GM18499 (cell line): Measurements from ENCODE around the gene MEIOSIN.
A peak's percentile ranks its signal among the peaks of the same experiment; 100 is the strongest.

Experiments
- ATAC-seq: cut with Tn5 transposase; IDR thresholded peaks from one replicate; pipeline ENCODE4 v1.9.1; 2021; ENCODE audit warnings: moderate number of reproducible peaks; ENCODE audit not compliant: insufficient read depth, unreplicated experiment

Gene MEIOSIN

DNA sequence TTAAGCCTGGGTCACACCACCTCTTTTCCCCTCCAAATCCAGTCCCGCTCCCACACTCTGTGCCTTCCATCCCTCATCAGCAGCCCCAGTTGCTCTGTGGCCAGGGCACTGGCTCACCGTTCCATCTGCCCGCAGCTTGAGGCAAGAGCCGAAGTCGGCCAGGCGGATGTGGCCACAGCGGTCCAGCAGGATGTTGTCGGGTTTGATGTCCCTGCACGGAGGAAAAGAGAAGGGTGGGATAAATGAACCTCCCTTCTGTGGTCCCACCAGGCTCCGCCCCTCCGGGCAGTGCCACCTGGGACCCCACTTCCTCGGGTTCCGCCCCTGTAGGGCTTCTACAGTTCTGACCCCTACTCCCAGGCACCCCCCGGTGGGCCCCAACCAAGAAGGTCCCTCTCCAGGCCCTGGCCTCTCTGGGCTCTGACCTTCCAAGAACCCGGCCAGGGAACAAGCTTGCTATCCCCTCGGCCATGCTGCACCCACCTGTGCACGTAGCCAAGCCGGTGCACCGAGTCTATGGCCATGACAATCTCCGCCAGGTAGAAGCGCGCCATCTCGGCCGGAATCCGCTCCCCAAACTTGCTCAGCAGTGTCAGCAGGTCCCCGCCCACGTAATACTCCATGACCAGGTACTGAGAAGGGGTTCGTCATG, 44.9 kb downstream of the MEIOSIN start:
- ATAC-seq, result no peak

DNA sequence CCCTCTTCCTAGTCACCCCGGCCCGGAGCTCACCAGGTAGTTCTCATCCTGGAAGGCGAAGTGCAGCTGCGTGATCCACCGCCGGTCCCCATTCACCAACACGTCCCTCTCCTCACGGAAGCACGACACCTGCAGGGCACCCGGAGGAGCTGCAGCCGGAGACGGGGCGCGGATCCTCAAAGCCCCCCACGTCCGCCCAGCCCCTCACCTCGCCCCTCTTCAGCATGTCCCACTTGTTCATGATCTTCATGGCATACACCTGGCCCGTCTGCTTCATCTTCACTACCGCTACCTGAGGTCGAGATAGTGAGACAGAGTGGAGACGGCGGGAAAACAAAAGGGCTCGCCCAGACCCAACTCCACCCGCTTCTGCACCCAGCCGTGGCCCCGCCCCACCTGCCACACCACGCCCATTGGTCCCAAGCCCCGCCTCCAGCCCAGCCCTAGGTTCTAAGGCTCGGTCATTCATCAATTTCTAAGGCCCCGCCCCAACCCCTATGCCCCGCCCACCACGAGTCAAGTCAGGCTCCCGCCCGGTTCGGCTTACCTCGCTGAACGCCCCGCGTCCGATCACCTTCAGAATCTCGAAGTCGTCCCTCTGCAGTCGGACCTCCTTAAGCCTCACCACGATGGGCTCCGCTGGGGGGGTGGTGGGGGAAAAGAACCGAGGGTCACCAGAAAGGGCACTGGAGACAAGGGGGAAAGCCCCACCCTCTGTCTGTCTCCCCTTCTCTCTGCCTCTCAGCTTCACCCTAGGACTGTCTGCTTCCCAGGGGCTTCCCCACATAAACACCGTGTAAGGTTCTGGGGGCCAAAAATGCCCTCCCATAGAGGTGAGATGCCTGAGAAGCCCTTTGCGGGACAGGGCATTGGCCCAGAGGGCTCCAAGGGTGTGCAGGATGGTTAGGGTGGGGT, 46.2 kb downstream of the MEIOSIN start:
- no peak for ATAC-seq

DNA sequence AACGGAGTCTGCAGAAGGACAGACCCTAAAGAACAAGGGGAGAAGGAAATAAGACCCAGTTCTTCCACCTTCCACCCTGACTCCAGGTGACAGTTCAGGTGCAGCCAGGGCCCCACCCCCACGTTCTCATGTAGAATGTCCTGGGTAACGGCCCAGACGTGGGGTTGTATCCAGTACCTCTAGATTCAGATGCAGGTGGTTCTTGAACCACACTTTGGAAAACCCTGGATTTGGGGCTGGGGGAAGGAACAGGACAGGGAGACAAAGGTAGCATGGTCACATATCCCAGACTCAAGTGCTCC, 46.9 kb downstream of the MEIOSIN start:
- no peak for ATAC-seq

DNA sequence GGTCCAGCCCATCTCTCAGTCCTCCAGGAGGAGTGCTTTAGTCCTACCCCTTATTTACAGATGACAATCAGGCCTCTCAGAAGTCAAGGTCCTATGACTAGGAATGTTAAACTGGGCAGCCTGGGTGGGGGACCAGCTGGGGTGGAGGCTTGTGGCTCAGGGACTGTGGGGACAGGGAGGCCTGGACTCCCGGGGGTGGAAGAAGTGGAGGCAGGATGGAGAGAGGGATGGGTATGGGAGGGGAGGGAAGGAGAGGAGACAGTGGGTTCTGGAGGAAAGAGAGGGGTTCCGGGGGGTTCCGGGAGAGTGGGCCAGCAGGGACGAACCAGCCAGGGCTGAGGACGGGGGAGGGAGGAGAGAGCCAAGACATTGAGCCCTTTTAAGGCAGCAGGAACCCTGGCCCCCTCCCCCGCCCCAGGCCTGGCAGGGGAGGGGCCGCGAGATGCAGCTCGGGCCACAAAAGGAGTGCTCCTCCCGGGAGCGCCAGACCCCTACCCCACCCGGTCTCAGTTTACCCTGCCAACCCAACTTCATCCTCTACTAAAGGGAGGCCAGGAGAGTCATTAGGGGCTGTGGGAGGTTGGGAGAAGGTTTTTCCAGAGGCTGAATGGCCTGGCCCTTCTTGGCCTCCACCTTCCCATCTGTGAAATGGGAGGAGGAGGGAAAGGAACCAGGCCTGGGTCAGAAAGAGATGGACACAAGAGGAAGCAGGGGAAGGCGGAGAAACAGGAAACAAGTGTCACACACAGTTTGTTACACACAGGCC, 47.4 kb downstream of the MEIOSIN start:
- ATAC-seq, result no peak

DNA sequence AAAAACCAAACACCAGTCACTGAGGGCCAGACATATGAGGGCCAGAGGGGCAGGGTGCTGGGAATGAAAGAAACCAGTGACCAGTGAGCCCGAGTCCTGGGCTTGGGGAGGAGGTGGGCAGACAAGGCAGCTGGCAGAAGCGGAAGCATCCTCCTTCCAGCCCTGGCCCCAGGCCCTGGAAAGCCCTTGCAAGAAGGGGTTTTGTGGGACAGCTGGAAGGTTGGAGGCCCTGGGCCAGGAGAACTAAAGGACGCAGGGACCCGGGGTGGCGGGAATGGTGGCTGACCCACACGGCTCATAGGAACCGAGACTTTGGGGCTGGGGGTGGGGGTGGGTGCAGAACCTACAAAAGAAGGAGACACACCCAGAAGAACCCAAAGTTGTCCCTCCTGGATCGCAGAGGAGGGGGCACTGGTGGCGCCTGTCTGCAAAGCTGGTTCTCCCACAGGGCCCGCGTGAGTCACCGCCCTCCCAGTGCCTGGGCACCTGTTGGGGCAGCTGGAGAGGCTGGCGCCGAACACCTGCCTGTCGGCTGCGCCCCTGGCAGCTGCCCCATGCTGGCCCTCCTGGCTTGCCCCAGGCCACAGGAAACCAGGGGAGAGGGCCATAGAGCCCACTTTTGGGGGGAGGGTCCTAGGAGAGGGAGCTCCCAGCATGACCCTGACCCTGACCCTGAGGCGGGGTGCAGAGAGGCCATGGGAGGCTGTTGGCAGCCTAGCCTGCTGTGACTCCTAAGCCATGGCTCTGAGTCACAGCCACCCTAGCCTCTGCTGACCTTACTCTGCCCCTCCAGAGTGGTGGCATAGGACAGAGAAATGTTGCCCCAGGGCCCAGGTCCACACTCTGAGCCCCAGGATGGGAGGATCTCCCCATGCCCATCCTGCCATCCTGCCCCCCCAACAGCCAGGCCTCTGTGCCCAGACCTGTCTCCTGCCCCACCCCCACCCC, 48.2 kb downstream of the MEIOSIN start:
- ATAC-seq, result no peak

DNA sequence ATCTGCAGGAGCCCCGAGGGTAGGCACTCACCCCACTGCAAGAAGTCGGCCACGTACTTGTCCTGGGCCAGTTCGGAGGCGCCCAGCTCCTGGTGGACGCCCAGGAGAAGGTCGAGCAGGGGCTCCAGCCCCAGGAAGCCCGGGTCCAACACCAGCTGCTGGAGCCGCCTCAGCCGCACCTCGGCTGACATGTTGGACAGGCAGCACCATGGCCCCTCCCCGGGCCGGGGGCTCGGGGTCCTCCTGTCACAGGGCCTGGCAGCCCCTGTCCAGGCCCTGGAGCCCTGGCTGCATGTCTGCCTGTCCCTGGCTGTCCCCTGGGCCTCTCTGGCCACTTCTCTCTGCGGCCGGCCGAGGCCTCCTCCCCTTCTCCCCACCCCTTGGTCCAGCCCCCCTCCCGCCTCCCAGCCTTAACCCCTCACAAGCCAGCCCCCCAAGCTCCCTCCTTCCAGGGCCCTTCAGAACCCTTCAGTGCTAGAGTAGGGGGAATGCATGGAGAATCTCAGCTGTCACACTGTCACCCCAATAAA, 49.0 kb downstream of the MEIOSIN start, which contains the start of gene DMPK:
Gene DMPK, minus strand, starts transcription at position 329 of the 530 bp plus-strand sequence. Its CDS starts 138 bp downstream, at position 191.
- ATAC-seq, result no peak

DNA sequence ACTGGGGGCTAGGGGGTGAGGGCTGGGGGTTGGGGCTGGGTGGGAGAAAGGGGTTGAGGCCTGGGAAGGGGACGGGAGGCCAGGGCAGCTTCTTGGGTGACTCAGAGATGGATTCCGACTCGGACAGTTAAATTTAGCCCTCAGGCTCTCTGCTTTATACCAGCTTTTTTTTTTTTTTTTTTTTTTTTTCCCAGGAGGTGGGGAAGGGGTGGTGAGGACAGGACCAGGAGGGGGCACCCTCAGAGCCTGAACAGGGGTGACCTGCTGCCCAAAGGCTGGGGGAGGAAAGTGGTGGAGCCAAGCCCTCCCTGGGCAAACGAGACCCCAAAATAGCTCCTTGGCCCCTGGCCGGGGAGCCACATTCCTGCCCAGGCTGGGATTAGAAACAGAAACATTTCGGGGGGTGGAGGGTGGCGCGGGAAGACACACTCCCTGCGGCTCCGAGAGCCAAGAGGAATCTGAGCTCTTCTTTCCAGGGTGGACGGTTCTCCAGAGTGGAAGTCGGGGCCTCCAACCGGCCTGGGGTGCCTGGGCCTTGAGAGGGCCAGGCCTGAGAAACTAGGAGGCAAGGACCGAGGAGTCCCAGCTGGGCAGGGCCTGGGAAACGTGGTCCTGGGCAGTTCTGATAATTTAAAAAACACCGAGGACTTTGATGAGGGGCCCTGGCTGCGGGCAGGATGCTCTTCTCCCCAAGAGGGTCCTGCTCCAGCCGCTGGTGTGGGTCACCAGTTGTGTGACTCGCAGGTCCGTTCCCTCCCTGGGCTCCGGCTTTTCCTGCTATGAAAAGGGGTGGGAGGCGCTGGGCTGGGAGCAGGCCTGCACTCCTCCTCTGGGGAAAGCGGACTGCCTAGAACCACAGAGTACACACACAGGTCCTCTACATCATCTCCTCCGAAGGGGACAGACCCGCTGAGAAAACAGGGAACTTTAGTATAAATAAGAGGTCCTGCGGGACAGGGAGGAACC, 49.9 kb downstream of the MEIOSIN start:
- no peak for ATAC-seq

DNA sequence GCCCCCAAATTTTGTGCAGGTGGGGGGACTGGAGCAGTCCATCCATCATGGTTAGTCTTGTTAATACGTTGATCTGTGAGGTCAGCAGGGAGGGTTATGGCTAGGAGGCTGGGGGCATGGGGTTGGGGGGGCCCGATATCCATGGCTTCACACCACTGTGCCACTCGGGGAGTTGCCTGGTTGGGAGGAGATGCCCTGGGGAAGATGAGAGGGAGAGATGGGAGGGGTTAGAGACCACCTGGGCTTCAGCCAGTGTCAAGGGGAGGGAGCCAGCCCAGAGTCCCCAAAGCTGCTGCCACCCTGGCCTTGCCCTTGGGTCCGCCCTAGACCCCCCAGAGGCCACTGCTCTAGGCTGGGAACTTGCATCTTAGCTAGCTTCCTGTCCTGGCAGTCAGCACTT, 50.9 kb downstream of the MEIOSIN start:
- ATAC-seq, result no peak

DNA sequence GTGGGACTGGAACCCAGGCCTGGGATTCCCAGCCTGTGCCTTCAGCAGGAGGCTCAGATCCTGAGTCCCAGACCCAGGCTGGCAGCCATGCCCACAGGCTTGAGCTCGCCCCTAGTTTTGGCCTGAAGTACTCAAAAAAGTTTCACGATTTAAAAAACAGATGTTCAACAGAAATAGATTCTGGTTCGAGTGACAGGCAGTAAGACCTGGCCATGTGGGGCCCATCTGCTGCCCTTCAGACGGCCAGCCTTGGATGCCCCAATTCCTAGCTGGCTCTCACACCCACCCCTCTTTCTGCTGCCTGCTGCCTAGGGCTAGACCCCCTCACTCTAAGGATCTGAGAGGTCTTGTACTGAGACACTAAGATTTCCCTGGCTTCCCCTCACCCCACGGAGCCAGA, 51.9 kb downstream of the MEIOSIN start:
- ATAC-seq, result no peak

DNA sequence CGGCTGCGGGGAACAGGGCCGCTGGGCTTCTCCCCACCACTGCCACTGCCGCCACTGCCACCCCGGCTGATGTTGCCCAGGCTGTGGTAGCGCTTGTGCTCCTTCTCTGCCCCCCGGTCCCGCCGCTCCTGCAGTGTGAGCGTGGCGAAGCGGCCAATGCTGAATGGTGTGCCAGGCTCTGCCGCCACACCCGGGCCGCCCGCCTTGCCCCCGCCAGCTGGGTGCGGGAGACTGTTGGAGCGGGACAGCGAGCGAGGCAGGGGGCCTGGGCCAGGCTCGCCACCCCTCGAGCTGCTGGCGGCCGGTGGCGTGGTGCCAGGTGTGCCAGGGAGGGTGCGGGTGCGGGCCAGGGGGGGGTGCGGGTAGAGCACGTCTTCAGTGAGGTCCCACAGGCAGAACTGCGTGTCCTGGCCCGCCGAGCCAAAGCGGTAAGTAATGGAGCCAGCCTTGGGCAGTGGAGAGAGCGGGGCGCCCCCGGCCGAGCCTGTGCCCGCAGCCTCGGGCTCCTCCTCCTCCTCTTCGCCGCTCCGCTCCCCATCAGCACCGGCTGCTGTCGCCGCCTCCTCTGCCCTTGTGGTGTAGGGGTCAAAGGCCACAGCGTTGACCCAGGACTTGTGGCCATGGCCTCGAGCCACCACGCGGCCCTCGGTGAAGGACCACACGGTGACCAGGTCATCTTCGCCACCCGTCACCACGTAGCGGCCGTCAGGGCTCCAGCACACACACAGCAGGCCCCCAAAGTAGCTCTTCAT, 52.7 kb downstream of the MEIOSIN start:
- no peak for ATAC-seq

DNA sequence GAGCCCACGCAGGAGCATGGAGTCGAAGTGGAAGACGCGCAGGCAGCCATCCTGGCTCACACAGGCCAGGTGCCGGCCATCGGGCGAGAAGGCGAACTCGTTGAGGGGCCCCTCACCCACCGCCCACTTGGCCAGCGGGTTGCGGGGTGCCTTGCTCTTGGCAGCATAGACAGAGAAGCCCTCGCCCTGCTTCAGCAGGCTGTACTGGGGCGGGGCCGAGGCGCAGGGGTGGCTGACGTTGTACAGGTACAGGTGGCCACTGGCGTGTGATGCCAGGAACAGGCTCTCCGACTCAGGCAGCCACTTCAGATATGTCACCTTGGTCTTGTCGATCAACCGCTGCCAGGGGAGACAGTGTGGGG, 53.3 kb downstream of the MEIOSIN start:
- ATAC-seq, result no peak

DNA sequence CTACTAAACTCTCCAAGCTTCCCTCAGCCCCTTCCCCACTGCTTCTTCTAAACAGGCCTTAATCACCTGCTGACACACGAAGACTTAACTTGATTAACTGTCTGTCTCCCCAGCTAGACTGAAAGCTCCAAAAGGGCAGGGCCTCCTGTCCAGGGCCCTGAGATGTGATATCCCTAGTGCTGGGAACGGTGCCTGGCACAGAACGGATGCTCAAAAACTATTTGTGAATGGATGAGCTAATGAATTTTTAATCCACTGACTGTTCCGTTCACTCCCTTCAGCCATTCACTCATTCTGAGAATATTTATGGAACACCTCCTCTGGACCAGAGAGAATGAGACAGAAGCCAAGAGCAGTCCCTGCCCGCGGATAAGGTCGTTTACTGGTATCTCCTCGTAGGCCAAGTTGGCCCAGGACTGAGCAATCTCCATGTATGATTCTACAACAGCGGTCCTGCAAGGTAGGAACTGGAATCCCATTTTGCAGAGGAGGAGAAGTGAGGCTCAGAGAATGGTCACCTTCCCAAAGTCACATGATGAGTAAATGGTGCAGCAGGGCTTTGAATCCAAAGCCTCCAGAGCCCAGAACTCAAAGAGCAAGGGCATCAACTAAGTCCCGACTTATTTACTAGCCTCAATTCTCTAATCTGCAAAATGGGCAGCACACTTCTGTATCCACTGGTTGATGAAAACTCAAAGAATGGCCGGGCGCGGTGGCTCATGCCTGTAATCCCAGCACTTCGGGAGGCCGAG, 56.0 kb downstream of the MEIOSIN start:
- no peak for ATAC-seq

DNA sequence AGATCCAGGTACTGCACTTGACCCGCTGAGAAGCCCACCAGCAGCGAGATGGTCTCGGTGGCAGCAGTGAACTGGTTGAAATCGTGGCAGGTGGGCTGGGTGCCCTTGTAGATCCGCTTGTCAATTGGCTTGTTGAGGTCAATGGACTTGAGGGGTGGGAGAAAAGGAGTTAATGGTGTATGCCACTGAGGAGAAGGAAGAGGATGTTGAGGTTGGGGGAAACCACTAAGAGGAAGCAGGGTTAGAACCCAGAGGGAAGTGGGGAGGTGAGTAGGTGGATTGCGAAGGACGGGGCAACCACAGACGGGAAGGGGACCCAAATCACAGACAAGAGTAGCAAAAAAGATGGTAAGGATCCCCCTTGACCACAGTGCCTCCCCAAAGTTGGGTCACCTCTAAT, 57.7 kb downstream of the MEIOSIN start:
- ATAC-seq, result no peak

DNA sequence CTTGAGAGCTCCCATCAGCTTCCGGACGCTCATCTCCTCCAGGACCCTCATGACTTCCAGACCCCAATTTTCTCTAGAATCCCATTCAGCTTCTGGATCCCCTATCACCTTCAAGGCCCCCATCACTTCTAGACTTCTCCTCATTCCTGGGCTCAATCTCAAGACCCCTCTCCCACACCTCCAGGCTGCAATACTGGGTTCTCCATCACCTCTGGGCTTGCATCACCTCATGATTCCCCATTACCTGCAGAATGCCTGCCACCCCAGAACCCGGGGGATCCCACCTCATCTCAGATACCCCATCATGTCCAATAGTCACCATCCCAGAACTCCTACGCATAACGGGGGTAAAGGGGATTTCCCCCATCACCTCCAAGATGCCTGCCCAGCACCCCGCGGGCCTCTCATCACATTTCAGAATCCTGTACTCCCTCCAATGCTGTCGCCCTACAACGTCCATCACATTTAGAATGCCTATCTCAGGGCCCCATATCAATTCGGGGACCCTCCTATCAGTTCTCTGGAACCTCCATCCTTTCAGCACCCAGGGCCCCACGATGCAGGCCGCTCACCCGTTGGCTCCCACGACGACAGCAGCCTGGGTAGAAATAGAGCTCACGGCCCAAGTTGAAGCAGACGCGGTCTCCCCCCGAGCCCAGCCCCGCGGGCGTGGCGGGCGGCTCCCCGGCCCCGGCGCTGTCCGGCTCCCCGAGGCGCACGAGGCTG, 58.7 kb downstream of the MEIOSIN start:
- no peak for ATAC-seq

DNA sequence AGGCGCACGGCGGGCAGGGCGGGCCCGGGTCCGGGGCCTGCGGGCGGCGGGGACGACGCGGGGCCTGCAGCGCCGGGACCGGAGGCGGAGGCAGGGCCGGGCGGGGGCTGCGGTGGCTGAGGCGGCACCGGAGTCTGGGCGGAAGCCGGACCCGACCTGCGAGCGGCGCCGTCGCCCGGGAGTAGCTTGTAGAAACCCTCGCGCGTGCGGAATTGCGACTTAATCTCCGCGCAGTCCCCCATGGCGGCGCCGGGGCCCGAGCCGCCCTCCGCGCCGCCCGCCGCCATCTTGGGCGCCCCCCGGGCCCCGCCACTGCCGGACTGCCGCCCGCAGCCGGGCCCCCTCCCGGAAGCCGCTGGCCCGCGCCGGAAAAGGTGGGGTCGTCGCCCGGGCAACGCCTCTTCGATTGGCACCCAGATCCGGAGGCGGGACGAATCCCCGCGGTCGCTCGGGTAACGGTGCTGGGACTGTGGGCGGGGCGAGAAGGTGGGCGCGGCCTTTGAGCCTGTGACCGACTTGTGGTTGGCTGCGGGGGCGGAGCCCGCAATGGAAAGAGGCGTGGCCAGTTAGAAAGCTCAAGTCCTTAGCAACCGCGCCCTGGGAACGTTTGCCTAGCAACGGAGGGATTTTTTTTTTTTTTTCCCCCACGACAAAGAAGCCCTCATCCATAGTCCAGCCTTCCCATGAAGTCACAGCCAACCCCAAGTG, 59.4 kb downstream of the MEIOSIN start, which contains the start of gene DMWD:
Gene DMWD, minus strand, starts transcription at position 376 of the 708 bp plus-strand sequence. Its CDS starts 89 bp downstream, at position 287.
- peak; percentile 62 for ATAC-seq

DNA sequence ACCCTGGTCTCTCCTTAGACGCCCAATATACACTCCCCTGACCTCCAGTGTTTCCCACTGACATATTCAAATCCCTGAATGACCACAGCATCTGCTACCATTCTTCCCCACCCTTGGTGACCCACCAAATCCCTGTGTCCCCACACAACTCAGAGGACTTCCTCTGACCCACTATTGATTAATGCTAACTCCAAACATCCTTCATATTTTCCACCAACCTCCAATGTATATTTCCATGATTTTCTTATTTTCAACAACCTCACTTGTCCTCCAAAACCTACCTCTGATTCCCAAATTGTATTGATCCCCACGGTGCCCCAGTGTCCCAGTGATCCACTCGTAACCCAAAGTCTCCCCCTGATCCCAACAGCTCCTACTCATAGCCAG, 59.9 kb downstream of the MEIOSIN start:
- no peak for ATAC-seq
